ENCODE results near the gene BDKRB1.

Gene BDKRB1

DNA sequence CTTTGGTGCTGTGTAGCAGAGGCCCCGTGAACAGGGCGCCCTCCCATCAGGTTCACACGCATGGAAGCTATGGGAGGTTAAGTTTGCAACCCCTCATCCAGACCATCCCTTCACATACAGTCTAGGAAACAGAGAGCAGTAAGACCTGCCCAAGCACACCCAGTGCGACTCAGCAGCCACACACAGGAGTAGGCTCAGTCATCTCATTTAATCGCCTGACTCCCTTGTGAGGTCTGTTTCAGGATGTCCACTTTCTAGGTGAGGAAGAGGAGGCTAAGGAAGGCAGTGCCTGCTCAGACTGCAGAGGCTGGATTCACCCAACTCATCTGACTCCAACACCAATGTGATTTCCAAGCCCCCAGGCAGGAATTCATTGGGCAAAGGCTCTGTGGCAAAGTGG lies 11.9 kb downstream of the BDKRB1 start:
- Histone ChIP-seq H3K27ac (ENCODE audit: low read length) (no peak overlapping the region), H3K4me1 (ENCODE audit: control insufficient read depth, insufficient read depth, low read length) (no peaks in the 10 kb centered on the region), H3K4me3 (ENCODE audit: low read length) (no peak overlapping the region), H3K36me3 (ENCODE audit: control insufficient read depth, insufficient read depth, low read length) (no peaks in the 10 kb centered on the region), H3K27me3 (ENCODE audit: control insufficient read depth, insufficient read depth, low read length) (no peaks in the 10 kb centered on the region), H3K9me3 (ENCODE audit: control insufficient read depth, insufficient read depth, low read length) (no peaks in the 10 kb centered on the region)
- no CpG with 5 or more reads among the region's 5 CpGs for WGBS (ENCODE audit: insufficient coverage, insufficient read length)
- DNase-seq (ENCODE audit: low read depth, low spot score): no peak

DNA sequence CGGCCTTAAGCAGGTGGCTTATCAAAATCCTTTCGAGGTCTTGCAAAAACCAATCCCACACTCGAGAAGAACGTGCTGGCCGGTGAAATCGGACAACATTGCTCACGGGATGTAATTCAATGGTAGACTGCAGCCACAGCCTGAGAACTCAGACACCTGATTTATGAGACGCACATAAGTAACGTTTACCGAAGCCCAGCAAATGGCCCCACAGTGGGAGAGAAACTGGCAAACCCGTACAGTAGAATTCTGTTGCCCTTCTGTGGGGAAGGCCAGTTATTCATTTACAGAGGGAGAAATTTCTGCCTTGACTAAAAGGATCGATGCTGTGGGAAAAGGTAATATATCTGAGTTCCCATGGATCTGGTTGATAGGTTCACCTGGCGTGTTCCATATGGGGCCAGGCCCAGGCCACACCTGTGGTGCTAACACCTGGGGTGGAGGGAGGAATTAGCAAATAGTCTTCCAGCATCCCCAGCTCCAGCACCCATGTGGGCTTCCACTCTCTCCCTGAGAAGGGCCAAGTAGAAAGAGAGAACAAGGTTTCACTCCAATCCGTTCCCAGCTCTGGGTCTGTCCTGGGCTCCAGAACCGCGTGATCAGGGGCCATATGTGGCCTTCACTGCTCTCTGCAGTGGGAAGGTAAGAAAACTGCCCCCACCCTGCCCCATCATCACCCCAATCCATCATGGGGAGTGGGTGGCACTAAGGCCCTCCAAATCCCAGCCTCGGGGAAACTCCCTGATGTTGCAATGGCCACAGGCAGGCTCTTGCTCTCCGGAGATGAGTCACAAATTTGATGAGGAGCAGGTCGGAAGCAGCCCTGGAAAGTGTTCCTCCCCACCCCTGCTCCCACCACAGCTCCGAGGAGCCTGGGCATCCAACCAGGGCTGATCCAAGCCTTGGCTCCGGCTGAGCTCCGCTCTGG lies 12.7 kb downstream of the BDKRB1 start:
- H3K27me3 ChIP-seq (ENCODE audit: control insufficient read depth, insufficient read depth, low read length): no peaks in the 10 kb centered on the region
- H3K36me3 ChIP-seq (ENCODE audit: control insufficient read depth, insufficient read depth, low read length): no peaks in the 10 kb centered on the region
- no CpG with 5 or more reads among the region's 22 CpGs for WGBS (ENCODE audit: insufficient coverage, insufficient read length)
- no peak overlapping the region for H3K4me3 ChIP-seq (ENCODE audit: low read length)
- no peaks in the 10 kb centered on the region for H3K9me3 ChIP-seq (ENCODE audit: control insufficient read depth, insufficient read depth, low read length)
- no peaks in the 10 kb centered on the region for H3K4me1 ChIP-seq (ENCODE audit: control insufficient read depth, insufficient read depth, low read length)
- no peak for DNase-seq (ENCODE audit: low read depth, low spot score)
- no peak overlapping the region for H3K27ac ChIP-seq (ENCODE audit: low read length)

DNA sequence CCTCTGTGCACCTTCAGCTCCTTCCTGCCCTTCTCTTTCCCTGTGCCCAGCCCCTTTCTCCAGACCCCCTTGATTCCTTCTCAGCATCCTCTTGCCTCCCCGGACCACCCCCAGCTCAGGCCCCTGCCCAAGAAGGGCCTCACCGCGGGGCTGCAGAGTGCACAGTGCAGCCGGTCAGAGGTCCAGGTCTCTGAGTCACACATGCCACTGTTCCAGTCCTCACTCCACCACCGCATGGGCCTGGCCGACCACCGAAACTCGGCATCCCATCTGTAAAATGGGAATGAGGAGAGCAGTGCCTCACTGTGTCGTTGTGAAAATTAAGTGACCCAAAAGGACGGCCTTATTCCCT lies 13.3 kb downstream of the BDKRB1 start:
- no peak overlapping the region for H3K27ac ChIP-seq (ENCODE audit: low read length)
- H3K4me3 ChIP-seq (ENCODE audit: low read length): no peak overlapping the region

DNA sequence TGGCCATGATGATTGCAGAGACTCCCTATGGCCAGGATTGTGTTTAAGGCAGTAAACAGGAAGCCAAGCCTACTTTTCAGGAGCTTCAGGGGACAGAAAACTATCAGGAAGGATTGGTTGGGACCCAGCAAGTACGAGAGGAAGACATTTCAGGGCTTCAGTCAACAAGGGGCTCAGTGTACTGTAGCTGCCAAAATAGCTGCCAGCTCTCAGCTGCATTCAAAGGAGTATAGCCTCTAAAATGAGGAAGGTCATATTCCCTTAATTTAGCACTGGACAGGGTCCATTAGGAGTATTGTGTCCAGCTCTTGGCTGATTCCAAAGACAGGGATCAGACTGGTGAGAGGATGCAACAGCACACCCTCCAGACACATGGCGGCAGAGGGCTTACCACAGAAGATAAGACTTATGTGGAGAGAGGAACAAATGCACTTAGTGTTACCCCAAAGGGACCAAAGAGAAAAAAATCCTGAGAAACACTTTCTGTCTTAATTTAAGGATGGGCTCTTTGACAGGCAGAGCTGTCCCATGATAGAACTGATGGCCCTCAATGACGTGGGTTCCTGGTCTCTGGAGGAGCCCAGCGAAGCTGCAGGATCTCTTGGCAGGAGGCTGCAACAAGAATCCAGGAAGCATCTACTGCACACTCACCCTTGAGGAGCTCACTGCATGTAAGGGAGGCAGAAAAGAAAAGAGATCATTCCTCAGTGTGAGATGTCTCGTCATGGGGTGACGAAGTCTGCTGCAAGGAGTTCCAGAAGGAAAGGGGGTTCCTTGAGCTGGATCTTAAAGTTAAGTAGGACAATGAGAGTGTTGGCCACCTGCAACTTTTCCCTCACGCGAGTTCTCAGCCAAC lies 14.8 kb downstream of the BDKRB1 start:
- Histone ChIP-seq H3K4me3 (ENCODE audit: low read length) (no peak overlapping the region), H3K36me3 (ENCODE audit: control insufficient read depth, insufficient read depth, low read length) (no peaks in the 10 kb centered on the region), H3K27me3 (ENCODE audit: control insufficient read depth, insufficient read depth, low read length) (no peaks in the 10 kb centered on the region), H3K27ac (ENCODE audit: low read length) (no peak overlapping the region), H3K4me1 (ENCODE audit: control insufficient read depth, insufficient read depth, low read length) (peaks cover 1% of the 10 kb centered on the region; the same call in 1 of the 2 replicates), H3K9me3 (ENCODE audit: control insufficient read depth, insufficient read depth, low read length) (no peaks in the 10 kb centered on the region)
- WGBS (ENCODE audit: insufficient coverage, insufficient read length): no CpG with 5 or more reads among the region's 8 CpGs
- no peak for DNase-seq (ENCODE audit: low read depth, low spot score)

More for the DNA sequence above, 13.3 kb downstream of the BDKRB1 start:
- Histone ChIP-seq H3K4me1 (ENCODE audit: control insufficient read depth, insufficient read depth, low read length) (no peaks in the 10 kb centered on the region), H3K9me3 (ENCODE audit: control insufficient read depth, insufficient read depth, low read length) (no peaks in the 10 kb centered on the region), H3K36me3 (ENCODE audit: control insufficient read depth, insufficient read depth, low read length) (no peaks in the 10 kb centered on the region), H3K27me3 (ENCODE audit: control insufficient read depth, insufficient read depth, low read length) (no peaks in the 10 kb centered on the region)
- WGBS (ENCODE audit: insufficient coverage, insufficient read length): no CpG with 5 or more reads among the region's 10 CpGs
- DNase-seq (ENCODE audit: low read depth, low spot score): no peak

DNA sequence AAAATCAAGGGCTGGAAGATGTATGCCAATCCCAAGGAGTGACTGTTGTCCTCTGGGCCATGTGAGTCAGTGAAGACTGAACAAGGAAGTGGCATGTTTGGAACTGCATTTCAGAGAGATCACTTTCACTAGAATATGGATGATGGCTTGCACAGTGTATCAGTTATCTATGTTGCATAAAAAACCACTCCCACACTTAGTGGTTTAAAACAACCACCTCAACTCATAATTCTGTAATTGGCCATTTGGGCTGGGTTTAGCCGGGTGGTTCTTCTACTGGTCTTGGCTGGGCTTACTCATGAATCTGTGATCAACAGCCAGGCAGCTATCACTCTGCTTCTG lies 15.4 kb downstream of the BDKRB1 start:
- H3K4me1 ChIP-seq (ENCODE audit: control insufficient read depth, insufficient read depth, low read length): peaks cover 1% of the 10 kb centered on the region; the same call in 1 of the 2 replicates
- no peaks in the 10 kb centered on the region for H3K27me3 ChIP-seq (ENCODE audit: control insufficient read depth, insufficient read depth, low read length)
- no CpG with 5 or more reads among the region's 1 CpG for WGBS (ENCODE audit: insufficient coverage, insufficient read length)
- no peaks in the 10 kb centered on the region for H3K36me3 ChIP-seq (ENCODE audit: control insufficient read depth, insufficient read depth, low read length)
- H3K4me3 ChIP-seq (ENCODE audit: low read length): no peak overlapping the region
- DNase-seq (ENCODE audit: low read depth, low spot score): no peak
- no peaks in the 10 kb centered on the region for H3K9me3 ChIP-seq (ENCODE audit: control insufficient read depth, insufficient read depth, low read length)
- H3K27ac ChIP-seq (ENCODE audit: low read length): no peak overlapping the region

DNA sequence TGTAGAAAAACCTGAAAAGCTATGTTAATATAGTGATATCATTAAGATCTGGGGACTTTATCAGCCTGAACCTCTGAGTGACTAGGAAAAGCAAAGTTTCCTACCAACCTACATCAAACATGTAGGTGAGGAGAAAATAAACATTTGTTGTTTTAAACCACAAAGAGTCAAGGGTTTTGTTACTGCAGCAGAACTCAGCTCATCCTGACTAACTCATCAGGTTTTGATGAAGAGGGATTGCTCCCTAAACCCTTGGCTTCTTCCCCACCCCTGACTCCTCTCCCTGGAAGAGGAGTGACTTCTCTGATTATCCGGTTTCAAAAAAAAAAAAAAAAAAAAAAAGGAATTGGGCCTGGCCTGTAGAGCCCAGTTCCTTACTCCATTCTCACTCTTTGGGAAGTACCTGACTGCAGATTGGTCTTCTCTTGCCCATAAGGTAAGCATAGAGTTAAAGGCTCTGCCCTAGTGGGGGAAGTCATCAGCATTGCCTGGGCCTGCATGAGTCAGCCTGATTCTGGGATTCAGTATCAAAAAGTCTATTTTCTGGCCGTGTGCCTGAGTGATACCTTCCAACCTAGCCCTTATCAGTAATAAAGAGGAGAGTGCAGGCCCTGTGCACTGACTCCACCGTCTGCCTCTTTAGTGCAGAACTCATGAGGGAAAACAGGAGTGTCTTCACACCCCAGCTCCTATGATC lies 16.9 kb downstream of the BDKRB1 start:
- no peaks in the 10 kb centered on the region for H3K36me3 ChIP-seq (ENCODE audit: control insufficient read depth, insufficient read depth, low read length)
- DNase-seq (ENCODE audit: low read depth, low spot score): no peak
- H3K27ac ChIP-seq (ENCODE audit: low read length): no peak overlapping the region
- WGBS (ENCODE audit: insufficient coverage, insufficient read length): no CpG with 5 or more reads among the region's 3 CpGs
- peaks cover 1% of the 10 kb centered on the region; the same call in 1 of the 2 replicates for H3K4me1 ChIP-seq (ENCODE audit: control insufficient read depth, insufficient read depth, low read length)
- no peaks in the 10 kb centered on the region for H3K9me3 ChIP-seq (ENCODE audit: control insufficient read depth, insufficient read depth, low read length)
- no peaks in the 10 kb centered on the region for H3K27me3 ChIP-seq (ENCODE audit: control insufficient read depth, insufficient read depth, low read length)
- no peak overlapping the region for H3K4me3 ChIP-seq (ENCODE audit: low read length)

DNA sequence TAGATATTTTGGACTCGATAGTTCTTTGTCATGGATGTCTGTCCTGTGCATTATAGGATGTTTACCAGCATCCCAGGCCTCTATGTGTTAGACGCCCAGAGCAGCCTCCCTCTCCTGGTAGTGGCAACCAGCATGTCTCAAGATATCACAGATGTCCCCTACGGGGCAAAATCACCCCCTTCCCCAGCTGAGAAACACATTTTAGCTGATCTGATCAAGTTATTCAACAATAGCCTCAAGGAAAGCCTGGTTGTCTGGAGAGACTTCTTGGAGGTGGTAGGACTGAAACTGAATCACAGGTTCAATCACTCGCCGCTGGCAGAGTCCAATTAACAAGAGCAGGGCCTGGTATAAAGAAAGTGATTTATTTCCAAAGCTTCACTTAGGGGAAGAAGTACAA lies 17.6 kb downstream of the BDKRB1 start:
- Histone ChIP-seq H3K27ac (ENCODE audit: low read length) (no peak overlapping the region), H3K4me3 (ENCODE audit: low read length) (no peak overlapping the region), H3K9me3 (ENCODE audit: control insufficient read depth, insufficient read depth, low read length) (no peaks in the 10 kb centered on the region), H3K36me3 (ENCODE audit: control insufficient read depth, insufficient read depth, low read length) (no peaks in the 10 kb centered on the region), H3K27me3 (ENCODE audit: control insufficient read depth, insufficient read depth, low read length) (no peaks in the 10 kb centered on the region), H3K4me1 (ENCODE audit: control insufficient read depth, insufficient read depth, low read length) (peaks cover 1% of the 10 kb centered on the region; the same call in 1 of the 2 replicates)
- no CpG with 5 or more reads among the region's 5 CpGs for WGBS (ENCODE audit: insufficient coverage, insufficient read length)
- no peak for DNase-seq (ENCODE audit: low read depth, low spot score)

DNA sequence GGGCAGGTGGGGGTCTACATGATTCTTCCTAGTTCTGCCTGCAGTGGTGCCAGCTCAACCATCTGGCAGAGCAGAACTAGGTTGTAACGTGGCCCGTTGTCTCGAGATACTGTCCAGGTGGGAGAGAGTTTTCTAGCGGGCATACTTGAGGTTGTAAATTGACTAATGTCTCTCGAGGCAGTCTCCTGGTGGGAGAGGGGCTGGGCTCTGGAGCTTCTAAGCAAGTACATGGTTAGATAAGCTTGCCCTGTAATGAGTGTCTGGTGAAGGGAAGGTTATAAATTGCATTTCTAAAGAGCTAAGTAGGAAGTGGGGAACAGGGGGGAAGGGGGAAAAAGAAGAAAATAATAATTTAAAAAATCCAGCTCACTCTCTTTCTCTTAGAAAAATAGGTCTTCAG lies 18.1 kb downstream of the BDKRB1 start:
- Histone ChIP-seq H3K4me1 (ENCODE audit: control insufficient read depth, insufficient read depth, low read length) (peaks cover 1% of the 10 kb centered on the region; the same call in 1 of the 2 replicates), H3K27me3 (ENCODE audit: control insufficient read depth, insufficient read depth, low read length) (no peaks in the 10 kb centered on the region), H3K36me3 (ENCODE audit: control insufficient read depth, insufficient read depth, low read length) (no peaks in the 10 kb centered on the region), H3K27ac (ENCODE audit: low read length) (no peak overlapping the region), H3K9me3 (ENCODE audit: control insufficient read depth, insufficient read depth, low read length) (no peaks in the 10 kb centered on the region), H3K4me3 (ENCODE audit: low read length) (no peak overlapping the region)
- WGBS (ENCODE audit: insufficient coverage, insufficient read length): no CpG with 5 or more reads among the region's 5 CpGs
- no peak for DNase-seq (ENCODE audit: low read depth, low spot score)

DNA sequence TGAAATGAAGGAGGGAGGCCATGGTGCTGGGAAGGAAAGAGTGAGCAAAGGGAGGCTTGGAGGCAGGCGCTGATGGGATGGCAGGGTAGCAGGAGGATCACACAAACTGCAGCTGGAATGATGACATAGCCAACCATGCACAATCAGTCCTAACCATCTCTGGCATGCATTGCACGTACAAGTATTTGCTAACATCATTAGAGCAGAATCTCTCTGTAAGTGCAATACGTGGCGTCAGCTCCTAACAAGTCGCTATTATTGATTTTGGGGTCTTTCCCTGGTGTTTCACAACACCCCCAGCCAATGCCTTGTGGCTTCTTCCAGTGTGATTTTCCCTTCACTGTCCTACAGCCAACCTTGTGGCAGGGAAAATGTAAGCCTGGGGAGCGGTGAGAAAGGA lies 18.5 kb downstream of the BDKRB1 start:
- Histone ChIP-seq H3K9me3 (ENCODE audit: control insufficient read depth, insufficient read depth, low read length) (no peaks in the 10 kb centered on the region), H3K4me3 (ENCODE audit: low read length) (no peak overlapping the region), H3K4me1 (ENCODE audit: control insufficient read depth, insufficient read depth, low read length) (peaks cover 1% of the 10 kb centered on the region; the same call in 1 of the 2 replicates), H3K36me3 (ENCODE audit: control insufficient read depth, insufficient read depth, low read length) (no peaks in the 10 kb centered on the region), H3K27me3 (ENCODE audit: control insufficient read depth, insufficient read depth, low read length) (no peaks in the 10 kb centered on the region), H3K27ac (ENCODE audit: low read length) (no peak overlapping the region)
- no CpG with 5 or more reads among the region's 6 CpGs for WGBS (ENCODE audit: insufficient coverage, insufficient read length)
- no peak for DNase-seq (ENCODE audit: low read depth, low spot score)
